Calu3 (cell line): ENCODE results near the gene GIT1. TPM values are rescaled to one million over a fixed set of nuclear protein-coding genes. Genes with fewer than 3 reads are reported as not detected.
A peak's percentile ranks its signal among the peaks of the same experiment; 100 is the strongest.

Source experiments
- BruUV-seq: library from RNA; stranded (reverse); fragments of 400-500 nt; replicated peaks from 2 replicates; lab custom pipeline; 2021; lab: Mats Ljungman, UMichigan
- CTCF ChIA-PET: fragments of 300-600 bp; sonication (Branson Sonifier 250); formaldehyde crosslinking; loops from one replicate; lab custom pipeline; 2022; ENCODE audit warnings: antibody characterized with exemption; lab: Charles Lee
- DNase-seq: peaks from one replicate; pipeline ENCODE4 v3.0.0; 2022
- H3K27ac Mint-ChIP-seq: one replicate; pipeline ENCODE4 v1.8.0; 2022; ENCODE audit warnings: mixed read lengths; ENCODE audit not compliant: unreplicated experiment
- H3K27me3 Mint-ChIP-seq: one replicate; pipeline ENCODE4 v1.8.0; 2022; ENCODE audit warnings: mixed read lengths; ENCODE audit not compliant: unreplicated experiment
- H3K36me3 Mint-ChIP-seq: one replicate; pipeline ENCODE4 v1.8.0; 2022; ENCODE audit warnings: mild to moderate bottlenecking, moderate library complexity, mixed read lengths; ENCODE audit not compliant: insufficient read depth, unreplicated experiment
- H3K4me1 Mint-ChIP-seq: one replicate; pipeline ENCODE4 v1.8.0; 2022; ENCODE audit warnings: mild to moderate bottlenecking, low read depth, mixed read lengths; ENCODE audit not compliant: unreplicated experiment
- H3K4me3 Mint-ChIP-seq: one replicate; pipeline ENCODE4 v1.8.0; 2022; ENCODE audit warnings: mild to moderate bottlenecking, low read depth, moderate library complexity, mixed read lengths; ENCODE audit not compliant: unreplicated experiment
- H3K9me3 Mint-ChIP-seq: one replicate; pipeline ENCODE4 v1.8.0; 2022; ENCODE audit warnings: low read depth, mixed read lengths; ENCODE audit not compliant: unreplicated experiment
- intact Hi-C: fragments of 100-400 bp; cut with micrococcal nuclease; formaldehyde crosslinking; loops from one replicate; pipeline ENCODE4 v1.10.0; 2022; ENCODE audit not compliant: unreplicated experiment
- total RNA-seq: library from RNA; stranded (reverse); gene quantifications from 2 replicates; pipeline ENCODE4 v1.2.3, GENCODE V29; 2022
- TF ChIP-seq, protein P1 (sequence below): fragments of 200-600 bp; IDR thresholded peaks from one replicate; pipeline ENCODE4 v1.8.0; 2022; ENCODE audit warnings: antibody characterized with exemption; ENCODE audit not compliant: unreplicated experiment

GIT1 gene
- total RNA-seq, 1 experiment from 2014 or later: 47.7 TPM

DNA sequence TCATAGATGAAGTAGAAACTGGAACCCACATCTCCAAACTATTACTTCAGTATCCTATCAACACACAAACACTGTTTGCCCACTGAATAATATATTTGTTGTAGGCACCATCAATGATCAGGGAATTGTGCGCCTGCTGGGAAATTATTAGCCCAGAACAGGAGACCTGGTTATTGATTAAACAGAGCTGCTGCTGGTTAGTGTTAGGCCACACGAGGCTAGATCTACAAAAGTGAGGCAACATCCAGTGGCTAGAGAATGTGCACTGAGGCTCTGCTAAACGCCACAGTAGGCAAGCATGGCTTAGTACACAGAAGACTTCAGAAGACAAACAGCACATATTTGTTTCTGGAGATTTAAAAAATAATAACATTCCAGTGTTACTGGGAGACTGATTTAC is 33.6 kb downstream of the GIT1 start:
- BruUV-seq: no TSS peak
- CTCF ChIA-PET: interaction anchor here (1.5 to 1.7 kb wide), 2 partner anchors 11 to 21 kb away, joined by 4 to 5 read pairs; partner anchors contain the start of gene ABHD15
- peak; percentile 59 for DNase-seq
- H3K36me3 Mint-ChIP-seq: peaks cover 11% of the 10 kb centered on the region
- no peak overlapping the region for H3K4me3 Mint-ChIP-seq
- TF ChIP-seq, protein P1, sequence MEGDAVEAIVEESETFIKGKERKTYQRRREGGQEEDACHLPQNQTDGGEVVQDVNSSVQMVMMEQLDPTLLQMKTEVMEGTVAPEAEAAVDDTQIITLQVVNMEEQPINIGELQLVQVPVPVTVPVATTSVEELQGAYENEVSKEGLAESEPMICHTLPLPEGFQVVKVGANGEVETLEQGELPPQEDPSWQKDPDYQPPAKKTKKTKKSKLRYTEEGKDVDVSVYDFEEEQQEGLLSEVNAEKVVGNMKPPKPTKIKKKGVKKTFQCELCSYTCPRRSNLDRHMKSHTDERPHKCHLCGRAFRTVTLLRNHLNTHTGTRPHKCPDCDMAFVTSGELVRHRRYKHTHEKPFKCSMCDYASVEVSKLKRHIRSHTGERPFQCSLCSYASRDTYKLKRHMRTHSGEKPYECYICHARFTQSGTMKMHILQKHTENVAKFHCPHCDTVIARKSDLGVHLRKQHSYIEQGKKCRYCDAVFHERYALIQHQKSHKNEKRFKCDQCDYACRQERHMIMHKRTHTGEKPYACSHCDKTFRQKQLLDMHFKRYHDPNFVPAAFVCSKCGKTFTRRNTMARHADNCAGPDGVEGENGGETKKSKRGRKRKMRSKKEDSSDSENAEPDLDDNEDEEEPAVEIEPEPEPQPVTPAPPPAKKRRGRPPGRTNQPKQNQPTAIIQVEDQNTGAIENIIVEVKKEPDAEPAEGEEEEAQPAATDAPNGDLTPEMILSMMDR: no peak
- no peak overlapping the region for H3K27ac Mint-ChIP-seq
- no peaks in the 10 kb centered on the region for H3K27me3 Mint-ChIP-seq
- no peaks in the 10 kb centered on the region for H3K9me3 Mint-ChIP-seq
- intact Hi-C loops: no loop called here
- H3K4me1 Mint-ChIP-seq: peaks cover 19% of the 10 kb centered on the region

DNA sequence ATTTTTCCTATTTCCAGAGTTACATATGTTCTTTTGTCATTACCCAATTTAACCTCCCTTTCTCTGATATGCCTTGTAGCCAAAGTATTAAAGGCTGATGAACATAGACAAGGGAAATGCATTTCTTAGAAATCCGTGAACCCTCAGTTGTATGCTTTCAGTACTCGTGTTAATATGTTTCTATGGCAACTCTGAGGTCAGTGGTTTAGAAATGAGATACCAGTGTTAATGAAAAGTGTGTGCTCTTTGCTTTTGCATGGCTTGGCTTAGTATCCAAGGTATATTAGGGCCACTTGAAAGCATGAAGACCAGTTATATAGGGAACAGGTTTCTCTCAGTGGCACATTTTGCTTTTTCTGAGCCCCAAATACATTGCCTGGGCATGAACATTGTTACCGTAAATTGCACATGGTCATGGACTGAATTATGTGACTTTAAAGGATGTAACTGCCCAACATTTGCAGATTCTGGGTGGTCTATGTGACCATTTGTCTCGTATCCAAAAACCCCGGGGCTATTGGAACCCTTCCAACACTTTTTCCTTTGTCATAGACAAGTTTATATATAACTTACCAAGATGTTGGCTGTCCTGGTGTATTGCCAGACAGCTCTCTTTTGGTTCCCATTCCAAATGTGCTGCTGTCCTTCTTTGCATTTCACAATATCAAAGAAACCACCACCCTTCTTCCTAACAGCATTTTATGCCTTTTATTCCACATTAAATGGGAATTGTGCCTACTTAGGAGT is 40.1 kb downstream of the GIT1 start:
- TF ChIP-seq, protein P1: no peak
- BruUV-seq: no TSS peak
- CTCF ChIA-PET: interaction anchor here (0.7 kb wide), 1 partner anchor 49 kb away, joined by 3 read pairs; no protein-coding TSS in a partner anchor
- H3K4me3 Mint-ChIP-seq: no peak overlapping the region
- H3K4me1 Mint-ChIP-seq: peaks cover 6% of the 10 kb centered on the region
- H3K27ac Mint-ChIP-seq: no peak overlapping the region
- H3K36me3 Mint-ChIP-seq: no peaks in the 10 kb centered on the region
- H3K9me3 Mint-ChIP-seq: no peaks in the 10 kb centered on the region
- H3K27me3 Mint-ChIP-seq: no peaks in the 10 kb centered on the region
- DNase-seq: no peak
- intact Hi-C loops: no loop called here

DNA sequence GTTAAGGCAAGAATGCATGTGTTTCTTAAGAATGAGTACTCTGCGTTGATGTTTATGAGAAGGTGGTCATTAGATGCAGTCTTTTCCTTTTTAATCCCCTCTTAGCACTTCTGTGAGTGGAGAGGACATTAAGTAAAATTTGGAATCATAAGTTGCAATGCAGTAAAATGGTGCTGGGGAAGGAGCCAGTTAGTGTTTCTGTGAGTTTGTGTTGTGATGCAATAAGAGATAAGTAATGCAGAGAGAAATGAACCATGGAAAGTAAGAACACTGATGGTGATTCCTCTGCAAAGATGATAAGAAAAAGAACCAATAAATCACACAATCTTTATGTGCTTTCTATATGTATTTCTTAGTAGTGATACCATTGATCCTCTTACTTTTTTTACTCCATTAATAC is 42.6 kb downstream of the GIT1 start:
- peaks cover 6% of the 10 kb centered on the region for H3K4me1 Mint-ChIP-seq
- no peaks in the 10 kb centered on the region for H3K27me3 Mint-ChIP-seq
- no peak overlapping the region for H3K27ac Mint-ChIP-seq
- no TSS peak for BruUV-seq
- intact Hi-C loops: no loop called here
- TF ChIP-seq, protein P1: no peak
- no peak for DNase-seq
- H3K4me3 Mint-ChIP-seq: no peak overlapping the region
- H3K9me3 Mint-ChIP-seq: no peaks in the 10 kb centered on the region
- H3K36me3 Mint-ChIP-seq: peaks cover 5% of the 10 kb centered on the region
- CTCF ChIA-PET: no interaction called here

DNA sequence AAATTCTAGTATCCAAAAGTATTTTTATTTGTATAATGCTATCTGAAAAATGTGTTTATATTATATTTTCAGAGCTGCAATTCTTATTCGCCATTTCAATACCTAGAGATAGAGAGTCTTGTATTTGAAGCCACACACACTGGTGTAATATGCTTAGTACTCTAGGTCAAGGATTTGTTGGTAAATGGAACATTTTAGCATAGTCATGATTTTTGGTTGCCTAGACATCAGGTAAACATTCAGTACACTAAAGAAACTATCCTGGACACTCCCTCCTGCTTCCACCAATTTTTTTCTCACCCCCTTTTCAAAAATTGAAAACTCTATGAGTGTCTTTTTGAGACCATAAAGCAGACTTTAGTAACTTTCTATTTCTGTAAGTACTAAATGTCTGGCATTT is 43.4 kb downstream of the GIT1 start:
- intact Hi-C loops: no loop called here
- H3K4me1 Mint-ChIP-seq: peaks cover 6% of the 10 kb centered on the region
- no peaks in the 10 kb centered on the region for H3K27me3 Mint-ChIP-seq
- CTCF ChIA-PET: interaction anchor here (1.0 kb wide), 1 partner anchor 9 kb away, joined by 3 read pairs; no protein-coding TSS in a partner anchor
- TF ChIP-seq, protein P1: no peak
- no peak overlapping the region for H3K4me3 Mint-ChIP-seq
- no peak overlapping the region for H3K27ac Mint-ChIP-seq
- peaks cover 5% of the 10 kb centered on the region for H3K36me3 Mint-ChIP-seq
- no peaks in the 10 kb centered on the region for H3K9me3 Mint-ChIP-seq
- no TSS peak for BruUV-seq
- DNase-seq: no peak
